Neuronal stem cell (in vitro differentiated cells): ENCODE results near the gene RSPH1.
A peak's percentile ranks its signal among the peaks of the same experiment; 100 is the strongest.

Experiments
- DNase-seq: peaks from one replicate; pipeline ENCODE4 v3.0.0-alpha.2; 2013; ENCODE audit warnings: low spot score
- H2AFZ ChIP-seq: one replicate; pipeline ENCODE4 v1.6.1; 2013; ENCODE audit warnings: mild to moderate bottlenecking, low read length, inconsistent platforms
- H2AK5ac ChIP-seq: 2 replicates; pipeline ENCODE4 v1.6.1; 2013; ENCODE audit warnings: low read depth, mild to moderate bottlenecking, inconsistent platforms, low read length, moderate library complexity, mixed read lengths
- H2BK120ac ChIP-seq: 2 replicates; pipeline ENCODE4 v1.6.1; 2013; ENCODE audit warnings: low read depth, mild to moderate bottlenecking, inconsistent platforms, low read length, moderate library complexity, mixed read lengths
- H2BK12ac ChIP-seq: one replicate; pipeline ENCODE4 v1.6.1; 2013; ENCODE audit warnings: low read length, inconsistent platforms
- H2BK15ac ChIP-seq: 2 replicates; pipeline ENCODE4 v1.6.1; 2013; ENCODE audit warnings: mild to moderate bottlenecking, low read length, inconsistent platforms, mixed read lengths
- H2BK5ac ChIP-seq: one replicate; pipeline ENCODE4 v1.6.1; 2013; ENCODE audit warnings: inconsistent platforms, mild to moderate bottlenecking, low read length, moderate library complexity
- H3K14ac ChIP-seq: one replicate; pipeline ENCODE4 v1.6.1; 2013; ENCODE audit warnings: low read length, inconsistent platforms
- H3K18ac ChIP-seq: 2 replicates; pipeline ENCODE4 v1.6.1; 2013; ENCODE audit warnings: low read length, inconsistent platforms
- H3K23ac ChIP-seq: 2 replicates; pipeline ENCODE4 v1.6.1; 2013; ENCODE audit warnings: low read depth, mild to moderate bottlenecking, mixed read lengths, low read length, inconsistent platforms; ENCODE audit not compliant: poor library complexity
- H3K27ac ChIP-seq: replicated peaks from 3 replicates; pipeline ENCODE4 v1.5.1; 2013; ENCODE audit warnings: low read length, inconsistent platforms
- H3K27me3 ChIP-seq, 3 experiments: 2 replicates each; pipeline ENCODE4 v1.6.1; 2013; ENCODE audit warnings: low read length in 3 of 3, mild to moderate bottlenecking in 2 of 3, inconsistent platforms in 1 of 3, low read depth in 1 of 3, mixed read lengths in 1 of 3, moderate library complexity in 1 of 3; ENCODE audit not compliant: control insufficient read depth in 3 of 3, insufficient read depth in 3 of 3
- H3K36me3 ChIP-seq, 2 donors: replicated peaks in 1 of 2; 2 replicates each; pipeline ENCODE4 v1.6.1; 2013; ENCODE audit warnings: low read length in 2 of 2; ENCODE audit not compliant: control insufficient read depth in 2 of 2, insufficient read depth in 2 of 2
- H3K4ac ChIP-seq: 2 replicates; pipeline ENCODE4 v1.6.1; 2013; ENCODE audit warnings: inconsistent platforms, mild to moderate bottlenecking, low read length, moderate library complexity
- H3K4me1 ChIP-seq, 2 donors: 1 replicate in 1 of 2; 2 replicates in 1 of 2; pipeline ENCODE4 v1.6.1; 2013; ENCODE audit warnings: low read length in 2 of 2, low read depth in 1 of 2; ENCODE audit not compliant: control insufficient read depth in 2 of 2, insufficient read depth in 1 of 2
- H3K4me2 ChIP-seq: one replicate; pipeline ENCODE4 v1.6.1; 2013; ENCODE audit warnings: mild to moderate bottlenecking, low read length, inconsistent platforms; ENCODE audit not compliant: insufficient read depth, poor library complexity, severe bottlenecking
- H3K4me3 ChIP-seq, 2 donors: 2 replicates each; pipeline ENCODE4 v1.5.1; 2013; ENCODE audit warnings: low read length in 2 of 2, mild to moderate bottlenecking in 2 of 2, inconsistent platforms in 1 of 2, moderate library complexity in 1 of 2
- H3K79me1 ChIP-seq: one replicate; pipeline ENCODE4 v1.6.1; 2013; ENCODE audit warnings: low read depth, mild to moderate bottlenecking, inconsistent platforms, low read length, moderate library complexity
- H3K9ac ChIP-seq: one replicate; pipeline ENCODE4 v1.6.1; 2013; ENCODE audit warnings: mild to moderate bottlenecking, low read depth, low read length, inconsistent platforms; ENCODE audit not compliant: poor library complexity
- H3K9me3 ChIP-seq, 2 donors: replicated peaks in 1 of 2; 2 replicates each; pipeline versions ENCODE3 to v1.6.1; 2013; ENCODE audit warnings: low read length in 2 of 2, mild to moderate bottlenecking in 2 of 2, inconsistent platforms in 1 of 2, low read depth in 1 of 2, mixed read lengths in 1 of 2, moderate library complexity in 1 of 2; ENCODE audit not compliant: control insufficient read depth in 2 of 2, insufficient read depth in 1 of 2
- H4K8ac ChIP-seq: one replicate; pipeline ENCODE4 v1.6.1; 2013; ENCODE audit warnings: low read depth, mild to moderate bottlenecking, inconsistent platforms, low read length, moderate library complexity
- H4K91ac ChIP-seq: one replicate; pipeline ENCODE4 v1.6.1; 2013; ENCODE audit warnings: low read length, low read depth, mild to moderate bottlenecking, inconsistent platforms; ENCODE audit not compliant: poor library complexity
- WGBS, 2 donors: extraction: QIAGEN DNeasy Blood & Tissue Kit; methylation state at CpG; one replicate each; pipeline ENCODE4 v1.1.7; 2013; ENCODE audit warnings: missing lambda C conversion rate in 2 of 2, mixed read lengths in 1 of 2; ENCODE audit not compliant: insufficient read length in 2 of 2, insufficient replicate concordance in 1 of 2; ENCODE audit errors: extremely low coverage in 2 of 2; 5-methylcytosine and 5-hydroxymethylcytosine counted together

RSPH1 gene

DNA sequence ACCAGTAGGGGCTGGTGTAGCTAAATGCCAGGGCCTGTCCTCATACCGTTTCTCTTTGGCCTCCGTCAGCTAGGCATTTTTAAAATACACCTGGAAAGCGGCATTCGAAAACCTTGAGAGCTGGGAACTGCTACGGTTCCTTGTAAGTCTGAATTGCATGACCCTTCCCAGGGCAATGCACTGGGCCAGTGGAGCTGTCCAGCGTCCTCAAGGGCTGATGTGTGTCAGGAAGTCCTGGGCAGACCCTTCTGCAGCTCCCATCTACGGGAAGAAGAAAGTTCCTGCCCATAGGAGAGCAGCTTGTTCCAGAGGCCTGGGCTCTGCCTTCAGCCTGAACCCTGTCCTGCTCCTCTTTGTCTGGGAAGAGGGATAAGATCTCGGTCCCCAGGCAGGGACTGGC is 58.2 kb downstream of the RSPH1 start:
- Histone ChIP-seq H3K14ac (no peak overlapping the region), H3K27ac (no peak overlapping the region), H3K27me3 (peaks cover 0 to 2% (median 0%) of the 10 kb centered on the region in 3 experiments), H3K9me3 (no peaks in the 10 kb centered on the region), H2AK5ac (no peak overlapping the region), H3K36me3 (no peaks in the 10 kb centered on the region), H2AFZ (no peak overlapping the region), H2BK120ac (no peak overlapping the region), H3K9ac (no peak overlapping the region), H2BK12ac (no peak overlapping the region), H3K18ac (no peak overlapping the region), H3K4ac (no peak overlapping the region), H3K4me3 (no peak overlapping the region), H3K4me2 (no peak overlapping the region), H2BK5ac (no peak overlapping the region), H3K23ac (no peak overlapping the region), H4K8ac (no peak overlapping the region), H3K4me1 (no peaks in the 10 kb centered on the region), H3K79me1 (no peaks in the 10 kb centered on the region), H2BK15ac (no peak overlapping the region), H4K91ac (no peak overlapping the region)
- peak; percentile 20 for DNase-seq
- WGBS, 2 donors, result no CpG with 5 or more reads among the region's 8 CpGs

DNA sequence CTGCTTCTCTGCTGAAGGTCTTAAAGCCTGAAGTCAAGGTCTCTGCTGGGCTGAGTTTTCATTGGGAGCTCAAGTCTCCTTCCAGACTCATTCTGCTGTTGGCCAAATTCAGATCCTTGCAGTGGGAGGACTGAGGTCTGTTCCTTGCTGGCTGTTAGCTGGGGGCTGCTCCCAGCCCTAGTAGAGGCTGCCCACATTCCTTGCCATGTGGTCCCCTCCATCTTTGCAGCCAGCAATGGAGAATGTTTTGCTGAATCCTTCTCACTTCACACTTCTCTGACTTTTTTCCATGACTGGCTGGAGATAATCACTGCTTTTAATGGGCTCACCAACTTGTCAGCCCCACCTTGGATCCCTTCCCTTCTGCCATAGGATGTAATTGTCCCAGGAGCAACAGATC is 59.1 kb downstream of the RSPH1 start:
- no peak overlapping the region for H3K18ac ChIP-seq
- H2BK5ac ChIP-seq, result no peak overlapping the region
- no peak overlapping the region for H3K4me3 ChIP-seq
- peaks cover 0 to 3% of the 10 kb centered on the region in 2 donors for H3K9me3 ChIP-seq
- H3K4me2 ChIP-seq, result no peak overlapping the region
- no peak overlapping the region for H2AFZ ChIP-seq
- no peaks in the 10 kb centered on the region for H3K36me3 ChIP-seq
- no peak overlapping the region for H4K91ac ChIP-seq
- no peak for DNase-seq
- no peak overlapping the region for H3K27ac ChIP-seq
- peaks cover 0 to 2% (median 0%) of the 10 kb centered on the region in 3 experiments for H3K27me3 ChIP-seq
- H2AK5ac ChIP-seq, result no peak overlapping the region
- no peaks in the 10 kb centered on the region for H3K4me1 ChIP-seq
- no peak overlapping the region for H4K8ac ChIP-seq
- H3K23ac ChIP-seq, result no peak overlapping the region
- no peaks in the 10 kb centered on the region for H3K79me1 ChIP-seq
- H2BK12ac ChIP-seq, result no peak overlapping the region
- no peak overlapping the region for H2BK120ac ChIP-seq
- H2BK15ac ChIP-seq, result no peak overlapping the region
- no peak overlapping the region for H3K14ac ChIP-seq
- H3K4ac ChIP-seq, result no peak overlapping the region
- no peak overlapping the region for H3K9ac ChIP-seq

DNA sequence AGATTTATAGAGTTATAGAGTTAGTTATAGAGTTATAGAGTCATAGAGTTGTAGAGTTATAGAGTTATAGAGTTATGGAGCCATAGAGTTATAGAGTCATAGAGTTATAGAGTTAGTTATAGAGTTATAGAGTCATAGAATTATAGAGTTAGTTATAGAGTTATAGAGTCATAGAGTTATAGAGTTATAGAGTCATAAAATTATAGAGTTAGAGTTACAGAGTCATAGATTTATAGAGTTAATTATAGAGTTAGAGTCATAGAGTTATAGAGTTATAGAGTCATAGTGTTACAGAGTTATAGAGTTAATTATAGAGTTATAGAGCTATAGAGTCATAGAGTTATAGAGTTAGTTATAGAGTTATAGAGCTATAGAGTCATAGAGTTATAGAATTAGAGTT is 60.2 kb downstream of the RSPH1 start:
- peaks cover 0 to 4% of the 10 kb centered on the region in 2 donors for H3K9me3 ChIP-seq
- H2BK12ac ChIP-seq, result no peak overlapping the region
- H3K4ac ChIP-seq, result no peak overlapping the region
- H2BK5ac ChIP-seq, result no peak overlapping the region
- H3K36me3 ChIP-seq, result no peaks in the 10 kb centered on the region
- H3K14ac ChIP-seq, result no peak overlapping the region
- DNase-seq, result no peak
- H3K18ac ChIP-seq, result no peak overlapping the region
- H2BK120ac ChIP-seq, result no peak overlapping the region
- H3K23ac ChIP-seq, result no peak overlapping the region
- no peak overlapping the region for H4K8ac ChIP-seq
- H3K27ac ChIP-seq, result no peak overlapping the region
- no peak overlapping the region for H2BK15ac ChIP-seq
- H3K4me2 ChIP-seq, result no peak overlapping the region
- H3K4me1 ChIP-seq, result no peaks in the 10 kb centered on the region
- H4K91ac ChIP-seq, result no peak overlapping the region
- no peaks in the 10 kb centered on the region for H3K79me1 ChIP-seq
- H3K4me3 ChIP-seq, result no peak overlapping the region
- H2AFZ ChIP-seq, result no peak overlapping the region
- H3K27me3 ChIP-seq, result peaks cover 0 to 2% (median 0%) of the 10 kb centered on the region in 3 experiments
- H2AK5ac ChIP-seq, result no peak overlapping the region
- H3K9ac ChIP-seq, result no peak overlapping the region

DNA sequence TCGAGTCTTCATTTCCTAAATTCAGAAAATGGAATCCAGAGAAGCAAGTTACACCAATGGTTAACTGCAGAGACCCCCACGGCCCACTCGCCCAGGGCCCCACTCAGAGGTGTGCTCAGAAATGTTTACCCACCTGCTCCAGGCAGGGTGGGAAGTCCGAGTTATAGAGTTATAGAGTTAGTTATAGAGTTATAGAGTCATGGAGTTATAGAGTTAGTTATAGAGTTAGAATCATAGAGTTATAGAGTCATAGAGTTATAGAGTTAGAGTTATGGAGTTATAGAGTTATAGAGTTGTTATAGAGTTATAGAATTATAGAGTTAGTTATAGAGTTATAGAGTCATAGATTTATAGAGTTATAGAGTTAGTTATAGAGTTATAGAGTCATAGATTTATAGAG is 60.6 kb downstream of the RSPH1 start:
- Histone ChIP-seq H3K79me1 (no peaks in the 10 kb centered on the region), H3K14ac (no peak overlapping the region), H3K4ac (no peak overlapping the region), H2BK12ac (no peak overlapping the region), H3K27ac (no peak overlapping the region), H3K9ac (no peak overlapping the region), H4K8ac (no peak overlapping the region), H3K27me3 (peaks cover 0 to 2% (median 0%) of the 10 kb centered on the region in 3 experiments), H3K36me3 (no peaks in the 10 kb centered on the region), H2BK5ac (no peak overlapping the region), H2BK120ac (no peak overlapping the region), H2AFZ (no peak overlapping the region), H3K9me3 (peaks cover 0 to 4% of the 10 kb centered on the region in 2 donors), H4K91ac (no peak overlapping the region), H3K23ac (no peak overlapping the region), H3K4me3 (no peak overlapping the region), H3K4me2 (no peak overlapping the region), H2BK15ac (no peak overlapping the region), H2AK5ac (no peak overlapping the region), H3K18ac (no peak overlapping the region), H3K4me1 (no peaks in the 10 kb centered on the region)
- WGBS, 2 donors, result 100% methylated on average over 1 of the region's 4 CpGs; no CpG with 5 or more reads in 1 of the 2 donors
- DNase-seq, result no peak
